Muscle of leg (tissue), 11 donors: Measurements from ENCODE around the gene CDH6. TPM values are rescaled to one million over a fixed set of nuclear protein-coding genes. Genes with fewer than 3 reads are reported as not detected.

Source experiments
- DNase-seq: peaks from one replicate; pipeline ENCODE4 v3.0.0; 2013
- H3K27ac ChIP-seq: one replicate; pipeline ENCODE4 v1.5.1; 2013; ENCODE audit warnings: mild to moderate bottlenecking, low read length, control low read depth
- H3K27me3 ChIP-seq: one replicate; pipeline ENCODE4 v1.6.1; 2013; ENCODE audit warnings: low read length; ENCODE audit not compliant: control insufficient read depth, insufficient read depth
- H3K36me3 ChIP-seq: one replicate; pipeline ENCODE4 v1.6.1; 2013; ENCODE audit warnings: low read length; ENCODE audit not compliant: control insufficient read depth, insufficient read depth
- H3K4me1 ChIP-seq: one replicate; pipeline ENCODE4 v1.6.1; 2013; ENCODE audit warnings: low read length; ENCODE audit not compliant: control insufficient read depth, insufficient read depth
- H3K4me3 ChIP-seq: one replicate; pipeline ENCODE4 v1.5.1; 2013; ENCODE audit warnings: low read length, control low read depth
- H3K9me3 ChIP-seq: replicated peaks from 2 replicates; pipeline ENCODE4 v1.6.1; 2013; ENCODE audit warnings: low read depth, low read length; ENCODE audit not compliant: control insufficient read depth
- WGBS: methylation state at CpG from one replicate; pipeline ENCODE4 v1.1.5; 2013; ENCODE audit warnings: missing lambda C conversion rate; ENCODE audit not compliant: insufficient coverage; 5-methylcytosine and 5-hydroxymethylcytosine counted together
- polyA plus RNA-seq, 8 donors: library from polyadenylated mRNA; unstranded; fragments of 120-200 nt; gene quantifications; one replicate each; pipeline versions ENCODE4 v1.2.1 to v1.2.3, GENCODE V29; 2013; ENCODE audit warnings: inconsistent platforms in 1 of 8, low replicate concordance in 1 of 8; ENCODE audit not compliant: insufficient read length in 8 of 8, insufficient read depth in 1 of 8
- total RNA-seq: library from RNA; stranded (reverse); fragments of 120-200 nt; gene quantifications from one replicate; pipeline ENCODE4 v1.2.4, GENCODE V29; 2013

Gene CDH6
- total and polyA plus RNA-seq, 9 donors: 2.3 to 8.0 (median 4.2) TPM

- H3K36me3 ChIP-seq: no peaks in the 10 kb centered on the region
- H3K9me3 ChIP-seq: no peaks in the 10 kb centered on the region
- H3K27ac ChIP-seq: no peak overlapping the region
- H3K27me3 ChIP-seq: no peaks in the 10 kb centered on the region
- no peak for DNase-seq
- H3K4me1 ChIP-seq: no peaks in the 10 kb centered on the region
- no peak overlapping the region for H3K4me3 ChIP-seq
- WGBS: 48% methylated on average over 2 of the region's 6 CpGs
Measured at GRCh38 chr5:31236339-31236738, 42.9 kb downstream of the CDH6 start.

- Histone ChIP-seq H3K27me3 (no peaks in the 10 kb centered on the region), H3K4me1 (no peaks in the 10 kb centered on the region), H3K36me3 (no peaks in the 10 kb centered on the region), H3K27ac (no peak overlapping the region), H3K9me3 (no peaks in the 10 kb centered on the region), H3K4me3 (no peak overlapping the region)
- no CpG with 5 or more reads among the region's 5 CpGs for WGBS
- no peak for DNase-seq
Measured at GRCh38 chr5:31237174-31237573, 43.7 kb downstream of the CDH6 start.

- Histone ChIP-seq H3K36me3 (no peaks in the 10 kb centered on the region), H3K9me3 (no peaks in the 10 kb centered on the region), H3K27ac (no peak overlapping the region), H3K4me3 (no peak overlapping the region), H3K27me3 (no peaks in the 10 kb centered on the region), H3K4me1 (no peaks in the 10 kb centered on the region)
- no CpG with 5 or more reads among the region's 2 CpGs for WGBS
- DNase-seq: no peak
Measured at GRCh38 chr5:31238497-31238896, 45.0 kb downstream of the CDH6 start.

- Histone ChIP-seq H3K36me3 (no peaks in the 10 kb centered on the region), H3K9me3 (no peaks in the 10 kb centered on the region), H3K27ac (no peak overlapping the region), H3K4me3 (no peak overlapping the region), H3K27me3 (no peaks in the 10 kb centered on the region), H3K4me1 (no peaks in the 10 kb centered on the region)
- no peak for DNase-seq
- WGBS: 100% methylated on average over 1 of the region's 1 CpG
Measured at GRCh38 chr5:31244921-31245320, 51.4 kb downstream of the CDH6 start.

GRCh38 chr5:31247381-31247780, 53.9 kb downstream of the CDH6 start:
- Histone ChIP-seq H3K9me3 (no peaks in the 10 kb centered on the region), H3K4me1 (no peaks in the 10 kb centered on the region), H3K4me3 (no peak overlapping the region), H3K36me3 (no peaks in the 10 kb centered on the region), H3K27ac (no peak overlapping the region), H3K27me3 (no peaks in the 10 kb centered on the region)
- DNase-seq: no peak

GRCh38 chr5:31250201-31250600, 56.7 kb downstream of the CDH6 start:
- no peaks in the 10 kb centered on the region for H3K36me3 ChIP-seq
- H3K4me1 ChIP-seq: no peaks in the 10 kb centered on the region
- H3K9me3 ChIP-seq: no peaks in the 10 kb centered on the region
- H3K4me3 ChIP-seq: no peak overlapping the region
- H3K27ac ChIP-seq: no peak overlapping the region
- WGBS: 85% methylated on average over 2 of the region's 3 CpGs
- H3K27me3 ChIP-seq: no peaks in the 10 kb centered on the region
- DNase-seq: no peak

- no peaks in the 10 kb centered on the region for H3K4me1 ChIP-seq
- 100% methylated on average over 2 of the region's 4 CpGs for WGBS
- H3K27ac ChIP-seq: no peak overlapping the region
- H3K27me3 ChIP-seq: no peaks in the 10 kb centered on the region
- no peak overlapping the region for H3K4me3 ChIP-seq
- no peaks in the 10 kb centered on the region for H3K9me3 ChIP-seq
- H3K36me3 ChIP-seq: no peaks in the 10 kb centered on the region
- DNase-seq: no peak
Measured at GRCh38 chr5:31251032-31251431, 57.5 kb downstream of the CDH6 start.

- 64% methylated on average over 3 of the region's 10 CpGs for WGBS
- Histone ChIP-seq H3K36me3 (no peaks in the 10 kb centered on the region), H3K27ac (no peak overlapping the region), H3K27me3 (no peaks in the 10 kb centered on the region), H3K4me1 (no peaks in the 10 kb centered on the region), H3K4me3 (no peak overlapping the region), H3K9me3 (no peaks in the 10 kb centered on the region)
- DNase-seq: no peak
Measured at GRCh38 chr5:31255041-31255440, 61.6 kb downstream of the CDH6 start.

- Histone ChIP-seq H3K4me1 (no peaks in the 10 kb centered on the region), H3K4me3 (no peak overlapping the region), H3K9me3 (no peaks in the 10 kb centered on the region), H3K27ac (no peak overlapping the region), H3K36me3 (no peaks in the 10 kb centered on the region), H3K27me3 (no peaks in the 10 kb centered on the region)
- DNase-seq: no peak
- no CpG with 5 or more reads among the region's 2 CpGs for WGBS
Measured at GRCh38 chr5:31268256-31268655, 74.8 kb downstream of the CDH6 start.

GRCh38 chr5:31268686-31269085, 75.2 kb downstream of the CDH6 start:
- Histone ChIP-seq H3K4me1 (no peaks in the 10 kb centered on the region), H3K27ac (no peak overlapping the region), H3K4me3 (no peak overlapping the region), H3K36me3 (no peaks in the 10 kb centered on the region), H3K27me3 (no peaks in the 10 kb centered on the region), H3K9me3 (no peaks in the 10 kb centered on the region)
- no peak for DNase-seq
- no CpG with 5 or more reads among the region's 4 CpGs for WGBS

GRCh38 chr5:31269259-31269658, 75.8 kb downstream of the CDH6 start:
- Histone ChIP-seq H3K4me1 (no peaks in the 10 kb centered on the region), H3K36me3 (no peaks in the 10 kb centered on the region), H3K27ac (no peak overlapping the region), H3K4me3 (no peak overlapping the region), H3K27me3 (no peaks in the 10 kb centered on the region), H3K9me3 (no peaks in the 10 kb centered on the region)
- 78% methylated on average over 1 of the region's 4 CpGs for WGBS
- DNase-seq: no peak
